Astrocyte of the cerebellum (primary cell): ENCODE data around the gene NOM1.
"Not testable (repeated sequence)": the region's sequence is repeated elsewhere in the genome, so short reads cannot be mapped to it uniquely, and the experiment has no call there.

Source experiments
- DNase-seq: peaks from one replicate; pipeline ENCODE4 v3.0.0-alpha.2; 2011; ENCODE audit warnings: low read depth
- H3K4me3 ChIP-seq: 2 replicates; pipeline ENCODE4 v1.5.1; 2011; ENCODE audit warnings: mild to moderate bottlenecking, low read depth, low read length, moderate library complexity
- CTCF ChIP-seq: IDR thresholded peaks from 2 replicates; pipeline ENCODE4 v1.5.1; 2012; ENCODE audit warnings: low read length, low read depth, moderate library complexity, mild to moderate bottlenecking; ENCODE audit errors: missing control alignments
- in situ Hi-C: cut with HindIII; loops from 2 replicates; pipeline ENCODE4 v1.10.0; 2017; ENCODE audit warnings: low sequenced_read_pairs

The NOM1 gene

GRCh38 chr7:156929789-156930539 is 19.5 kb upstream of the NOM1 start:
- no peak for DNase-seq
- H3K4me3 ChIP-seq = no peak overlapping the region
- TF ChIP-seq CTCF = no peak
- in situ Hi-C loops = no loop called here

- DNase-seq = no peak
- H3K4me3 ChIP-seq = no peak overlapping the region
- TF ChIP-seq CTCF = no peak
- in situ Hi-C loops = no loop called here
These were observed 17.5 kb upstream of the NOM1 start for GRCh38 chr7:156932006-156932405.

GRCh38 chr7:156935250-156935649 is 14.3 kb upstream of the NOM1 start:
- DNase-seq = no peak
- H3K4me3 ChIP-seq = no peak overlapping the region
- TF ChIP-seq CTCF = no peak
- in situ Hi-C loops = no loop called here

- DNase-seq, H3K4me3 ChIP-seq, in situ Hi-C loops: not testable (repeated sequence)
These were observed 12.7 kb upstream of the NOM1 start for GRCh38 chr7:156936766-156937165.

GRCh38 chr7:156940421-156941122 is 8.9 kb upstream of the NOM1 start:
- in situ Hi-C loops = no loop called here
- no peak for DNase-seq
- no peak for TF ChIP-seq CTCF
- H3K4me3 ChIP-seq = no peak overlapping the region

- no peak for TF ChIP-seq CTCF
- no peak for DNase-seq
- in situ Hi-C loops = no loop called here
These were observed 7.9 kb upstream of the NOM1 start for GRCh38 chr7:156941393-156942182.

More at GRCh38 chr7:156941393-156942182, 7.9 kb upstream of the NOM1 start:
- H3K4me3 ChIP-seq = no peak overlapping the region
